Uterus (tissue), 4 donors: Measurements from ENCODE around the gene GRIK4. TPM values are rescaled to one million over a fixed set of nuclear protein-coding genes. Genes with fewer than 3 reads are reported as not detected.

Experiments used
- DNase-seq, 2 donors: peaks; one replicate each; pipeline ENCODE4 v3.0.0-alpha.2; 2019 to 2020
- H3K27ac ChIP-seq, 2 donors: fragments of 200-600 bp; sonication (generic); 1 replicate in 1 of 2; 2 replicates in 1 of 2; pipeline ENCODE4 v1.5.1; 2016 to 2018
- H3K27me3 ChIP-seq, 2 donors: fragments of 200-600 bp; sonication (generic); one replicate each; pipeline ENCODE4 v1.5.1; 2018 to 2019; ENCODE audit warnings: control low read depth in 1 of 2
- H3K36me3 ChIP-seq, 2 donors: fragments of 200-600 bp; sonication (generic); one replicate each; pipeline ENCODE4 v1.5.1; 2019; ENCODE audit warnings: control low read depth in 1 of 2
- H3K4me1 ChIP-seq, 2 donors: fragments of 200-600 bp; sonication (generic); one replicate each; pipeline ENCODE4 v1.5.1; 2018 to 2019; ENCODE audit warnings: control low read depth in 1 of 2
- H3K4me3 ChIP-seq, 2 donors: fragments of 200-600 bp; sonication (generic); 1 replicate in 1 of 2; 2 replicates in 1 of 2; pipeline ENCODE4 v1.5.1; 2018 to 2019; ENCODE audit warnings: mild to moderate bottlenecking in 1 of 2
- H3K9me3 ChIP-seq, 2 donors: fragments of 200-600 bp; sonication (generic); one replicate each; pipeline ENCODE4 v1.5.1; 2019; ENCODE audit warnings: control low read depth in 1 of 2
- CTCF ChIP-seq, 4 experiments: fragments of 200-600 bp in 2 of 4; fragments of 450-650 bp in 2 of 4; sonication (generic) in 2 of 4; IDR thresholded peaks; one replicate each; pipeline ENCODE4 v1.5.1; 2016 to 2019; ENCODE audit warnings: antibody characterized with exemption in 4 of 4, mild to moderate bottlenecking in 2 of 4, moderate library complexity in 1 of 4
- POLR2A ChIP-seq, 2 donors: fragments of 450-650 bp; IDR thresholded peaks; one replicate each; pipeline ENCODE4 v1.6.1; 2016; ENCODE audit warnings: antibody characterized with exemption in 2 of 2, mild to moderate bottlenecking in 1 of 2, moderate library complexity in 1 of 2
- intact Hi-C: fragments of 100-400 bp; cut with DNase I; formaldehyde crosslinking; loops from one replicate; pipeline ENCODE4 v1.15.1; 2023; ENCODE audit warnings: low total_unique reads
- total RNA-seq, 4 donors: library from RNA; depleted of rRNA in 3 of 4; stranded (reverse); fragments of >200 nt in 3 of 4; gene quantifications; one replicate each; pipeline versions ENCODE4 v1.1.0 to v1.2.4, GENCODE V29; 2014 to 2023
- donor health status: DM: yes; HTN: yes; CAD: no.

GRIK4 gene
- total RNA-seq, 4 donors from 2014 or later, result 0.28 to 1.1 TPM; not detected in 2

- H3K36me3 ChIP-seq, result no peaks in the 10 kb centered on the region
- DNase-seq, result no peak
- intact Hi-C loops, result no loop called here
- no peaks in the 10 kb centered on the region for H3K27me3 ChIP-seq
- no peak overlapping the region for H3K27ac ChIP-seq
- no peaks in the 10 kb centered on the region for H3K9me3 ChIP-seq
- no peaks in the 10 kb centered on the region for H3K4me1 ChIP-seq
- TF ChIP-seq CTCF (IDR thresholded peaks at IDR 0.05) (no peak), POLR2A (IDR thresholded peaks at IDR 0.05) (no peak)
- H3K4me3 ChIP-seq, result no peak overlapping the region
Observed at GRCh38 chr11:120911943-120912342, 400.4 kb downstream of the GRIK4 start.

- intact Hi-C loops, result no loop called here
Observed at GRCh38 chr11:120912504-120912903, 401.0 kb downstream of the GRIK4 start.

DNA sequence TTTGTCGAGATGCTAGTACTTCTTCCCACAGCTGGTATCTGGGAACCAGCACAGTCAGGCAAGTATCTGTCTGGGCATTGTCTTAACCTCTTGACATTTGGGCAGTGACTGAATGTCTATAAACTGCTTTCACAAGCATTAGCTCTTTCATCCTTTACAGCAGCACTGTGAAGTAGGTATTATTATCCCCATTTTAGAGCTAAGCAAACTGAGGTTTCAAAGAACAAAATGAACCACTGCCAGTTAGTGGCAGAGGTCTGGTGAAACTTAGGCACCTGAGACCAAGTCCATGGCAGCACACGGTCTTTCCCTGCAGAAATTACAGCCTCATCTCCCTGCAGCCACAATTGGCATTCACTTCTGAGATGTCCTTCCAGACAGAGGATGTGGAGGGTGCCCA, 401.4 kb downstream of the GRIK4 start:
- TF ChIP-seq CTCF (IDR thresholded peaks at IDR 0.05) (no peak), POLR2A (IDR thresholded peaks at IDR 0.05) (no peak)
- no peak for DNase-seq
- Histone ChIP-seq H3K27me3 (no peaks in the 10 kb centered on the region), H3K27ac (no peak overlapping the region), H3K4me3 (no peak overlapping the region), H3K4me1 (no peaks in the 10 kb centered on the region), H3K36me3 (no peaks in the 10 kb centered on the region), H3K9me3 (no peaks in the 10 kb centered on the region)
- intact Hi-C loops, result no loop called here

More at GRCh38 chr11:120912504-120912903, 401.0 kb downstream of the GRIK4 start:
- no peaks in the 10 kb centered on the region for H3K4me1 ChIP-seq
- H3K9me3 ChIP-seq, result no peaks in the 10 kb centered on the region
- H3K4me3 ChIP-seq, result no peak overlapping the region
- no peaks in the 10 kb centered on the region for H3K27me3 ChIP-seq
- no peak overlapping the region for H3K27ac ChIP-seq
- DNase-seq, result no peak
- TF ChIP-seq POLR2A (IDR thresholded peaks at IDR 0.05) (no peak), CTCF (IDR thresholded peaks at IDR 0.05) (no peak)
- H3K36me3 ChIP-seq, result no peaks in the 10 kb centered on the region

DNA sequence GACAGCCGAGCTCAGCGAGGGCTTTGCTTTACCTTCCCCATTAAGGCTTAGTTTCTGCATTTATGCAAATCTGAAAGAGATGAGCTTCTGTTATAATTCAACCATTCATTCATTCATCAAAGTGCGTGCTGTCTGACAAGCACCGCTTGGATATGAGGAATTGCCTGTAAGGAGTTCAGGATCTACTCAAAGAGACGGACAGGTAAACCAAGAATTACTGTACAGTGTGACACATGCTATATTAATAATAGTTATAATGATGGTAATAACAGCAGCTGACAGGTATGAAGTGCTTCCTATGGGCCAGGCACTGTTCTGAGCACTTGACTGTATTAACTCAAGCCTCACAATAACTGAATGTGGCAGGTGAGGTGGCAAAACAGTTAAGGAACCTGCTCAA, 402.5 kb downstream of the GRIK4 start:
- no peak overlapping the region for H3K27ac ChIP-seq
- intact Hi-C loops, result no loop called here
- TF ChIP-seq POLR2A (IDR thresholded peaks at IDR 0.05) (no peak), CTCF (IDR thresholded peaks at IDR 0.05) (no peak)
- H3K4me1 ChIP-seq, result no peaks in the 10 kb centered on the region
- no peaks in the 10 kb centered on the region for H3K9me3 ChIP-seq
- DNase-seq, result no peak
- H3K27me3 ChIP-seq, result no peaks in the 10 kb centered on the region
- H3K4me3 ChIP-seq, result no peak overlapping the region
- H3K36me3 ChIP-seq, result no peaks in the 10 kb centered on the region

DNA sequence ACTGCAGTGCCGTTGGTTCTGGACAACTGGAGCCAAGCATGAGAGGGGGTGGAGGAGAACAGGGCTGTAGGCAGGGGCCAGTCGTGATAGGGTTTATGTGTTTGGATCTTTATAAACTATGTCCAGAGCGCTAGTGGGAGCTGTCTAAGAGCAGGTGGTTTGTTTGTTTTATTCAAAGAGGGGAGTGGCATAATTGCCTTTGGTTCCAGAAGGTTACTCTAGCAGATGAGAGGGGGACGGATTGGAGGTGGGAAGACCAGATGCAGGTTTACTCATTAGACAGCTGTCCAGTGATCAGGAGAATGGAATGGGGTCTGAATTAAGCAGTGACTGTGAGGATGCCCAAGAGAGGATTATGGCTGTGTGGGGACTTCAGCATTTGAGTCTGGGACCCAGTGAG, 403.1 kb downstream of the GRIK4 start:
- Histone ChIP-seq H3K4me1 (no peaks in the 10 kb centered on the region), H3K27ac (no peak overlapping the region), H3K27me3 (no peaks in the 10 kb centered on the region), H3K4me3 (no peak overlapping the region), H3K9me3 (no peaks in the 10 kb centered on the region), H3K36me3 (no peaks in the 10 kb centered on the region)
- DNase-seq, result no peak
- intact Hi-C loops, result no loop called here
- no peak for TF ChIP-seq POLR2A (IDR thresholded peaks at IDR 0.05)
- TF ChIP-seq CTCF (IDR thresholded peaks at IDR 0.05), result no peak
